T-cell (primary cell): ENCODE data around the gene NAE1. TPM values are rescaled to one million over a fixed set of nuclear protein-coding genes. Genes with fewer than 3 reads are reported as not detected.
"Not testable (repeated sequence)": the region's sequence is repeated elsewhere in the genome, so short reads cannot be mapped to it uniquely, and the experiment has no call there.

Experiments used
- ATAC-seq, 4 experiments: fragments of 200-7000 bp in 3 of 4; fragments of 150-1000 bp in 1 of 4; cut with Tn5 transposase; replicated peaks in 1 of 4; 1 replicate in 3 of 4; 2 replicates in 1 of 4; pipeline ENCODE4 v1.10.0; 2021; ENCODE audit warnings: moderate library complexity in 3 of 4, mild to moderate bottlenecking in 2 of 4, moderate number of reproducible peaks in 1 of 4
- CTCF ChIA-PET, 2 donors: fragments of 300-600 bp; sonication (Branson Sonifier 250); formaldehyde crosslinking; loops; one replicate each; lab custom pipeline; 2022; ENCODE audit warnings: antibody characterized with exemption in 2 of 2; lab: Charles Lee
- POLR2A ChIA-PET, 2 donors: fragments of 300-600 bp; sonication (Branson Sonifier 250); formaldehyde crosslinking; loops; one replicate each; lab custom pipeline; 2022; ENCODE audit warnings: antibody characterized with exemption in 2 of 2; lab: Charles Lee
- DNase-seq, 35 experiments: peaks; one replicate each; pipeline versions ENCODE4 v3.0.0 to v3.0.0-alpha.2; 2013 to 2023
- H3K27ac ChIP-seq: one replicate; pipeline ENCODE4 v1.5.1; 2013; ENCODE audit warnings: low read length
- H3K27me3 ChIP-seq, 2 experiments: replicated peaks in 1 of 2; 1 replicate in 1 of 2; 2 replicates in 1 of 2; pipeline versions ENCODE4 v1.6.1 to v1.7.0; 2013; ENCODE audit warnings: low read length in 1 of 2, mixed read lengths in 1 of 2; ENCODE audit not compliant: control insufficient read depth in 2 of 2, insufficient read depth in 2 of 2; ENCODE audit errors: extremely low read depth in 1 of 2
- H3K36me3 ChIP-seq, 2 donors: 1 replicate in 1 of 2; 2 replicates in 1 of 2; pipeline versions ENCODE4 v1.6.1 to v1.7.0; 2013; ENCODE audit warnings: low read length in 1 of 2; ENCODE audit not compliant: control insufficient read depth in 2 of 2, insufficient read depth in 1 of 2; ENCODE audit errors: extremely low read depth in 1 of 2
- H3K4me1 ChIP-seq, 2 experiments: 1 replicate in 1 of 2; 2 replicates in 1 of 2; pipeline versions ENCODE4 v1.6.1 to v1.7.0; 2013; ENCODE audit warnings: low read length in 2 of 2, mixed read lengths in 1 of 2; ENCODE audit not compliant: insufficient read depth in 2 of 2, control insufficient read depth in 1 of 2; ENCODE audit errors: extremely low read depth in 1 of 2
- H3K4me3 ChIP-seq, 2 donors: 1 replicate in 1 of 2; 2 replicates in 1 of 2; pipeline versions ENCODE4 v1.5.1 to v1.7.0; 2013; ENCODE audit warnings: mild to moderate bottlenecking in 2 of 2, low read length in 1 of 2, moderate library complexity in 1 of 2; ENCODE audit not compliant: control insufficient read depth in 1 of 2; ENCODE audit errors: extremely low read depth in 1 of 2
- H3K9me3 ChIP-seq: 2 replicates; pipeline ENCODE4 v1.7.0; 2013
- H3K27ac Mint-ChIP-seq, 2 donors: one replicate each; pipeline ENCODE4 v1.8.0; 2020 to 2021; ENCODE audit warnings: mild to moderate bottlenecking in 2 of 2, mixed read lengths in 2 of 2
- H3K27me3 Mint-ChIP-seq, 2 donors: one replicate each; pipeline ENCODE4 v1.8.0; 2021 to 2022; ENCODE audit warnings: mixed read lengths in 2 of 2
- H3K36me3 Mint-ChIP-seq: one replicate; pipeline ENCODE4 v1.8.0; 2021; ENCODE audit warnings: mixed read lengths
- H3K4me1 Mint-ChIP-seq, 3 donors: one replicate each; pipeline ENCODE4 v1.8.0; 2020 to 2022; ENCODE audit warnings: mixed read lengths in 3 of 3, mild to moderate bottlenecking in 1 of 3
- H3K4me3 Mint-ChIP-seq, 3 donors: one replicate each; pipeline ENCODE4 v1.8.0; 2020 to 2022; ENCODE audit warnings: mild to moderate bottlenecking in 3 of 3, mixed read lengths in 3 of 3, moderate library complexity in 3 of 3
- H3K9me3 Mint-ChIP-seq, 3 donors: one replicate each; pipeline ENCODE4 v1.8.0; 2020 to 2022; ENCODE audit warnings: mixed read lengths in 3 of 3
- WGBS: methylation state at CpG from one replicate; pipeline ENCODE4 v1.1.5; 2013; ENCODE audit warnings: missing lambda C conversion rate; ENCODE audit not compliant: insufficient coverage; 5-methylcytosine and 5-hydroxymethylcytosine counted together
- total RNA-seq, 35 experiments: library from RNA in 6 of 35; stranded (reverse) in 6 of 35; fragments of 120-200 nt in 1 of 35; gene quantifications; one replicate each; pipeline versions ENCODE4 v1.2.1 to v1.2.4 and lab custom pipeline; 2013 to 2026

Gene NAE1
- total RNA-seq, 5 donors from 2014 or later (not counting 1 experiment from before 2014, with no cell fraction given): 67.8 to 93.2 (median 75.0) TPM

- Mint-ChIP-seq H3K27me3 (no peaks in the 10 kb centered on the region), H3K36me3 (no peaks in the 10 kb centered on the region), H3K27ac (peak overlapping the region; percentile 74 to 86), H3K4me1 (peaks cover 21 to 32% (median 23%) of the 10 kb centered on the region in 3 donors), H3K4me3 (peak overlapping the region; percentile 60 to 83 (median 73)), H3K9me3 (no peaks in the 10 kb centered on the region)
- H3K4me1 ChIP-seq: peaks cover 0 to 34% of the 10 kb centered on the region in 2 experiments
- peak overlapping the region; percentile 44 to 61 for H3K4me3 ChIP-seq
- ChIA-PET POLR2A (no interaction called here), CTCF (interaction anchor here in 1 of 2 donors (0.7 to 1.7 kb wide), 6 partner anchors 9 to 1569 kb away, joined by 3 to 16 read pairs (median 4); partner anchors contain the start of gene NAE1)
- H3K9me3 ChIP-seq: no peaks in the 10 kb centered on the region
- ATAC-seq: no peak
- H3K27ac ChIP-seq: peak overlapping the region; percentile 42
- no peak for DNase-seq
- no peaks in the 10 kb centered on the region for H3K27me3 ChIP-seq
- no peaks in the 10 kb centered on the region for H3K36me3 ChIP-seq
- WGBS: no CpG with 5 or more reads among the region's 4 CpGs
These were observed 41.8 kb upstream of the NAE1 start for GRCh38 chr16:66872559-66872942.

- H3K9me3 Mint-ChIP-seq: no peaks in the 10 kb centered on the region
- H3K4me1 Mint-ChIP-seq: peaks cover 21 to 32% (median 24%) of the 10 kb centered on the region in 3 donors
- ChIA-PET CTCF (interaction anchor here in 1 of 2 donors (0.7 to 1.7 kb wide), 4 partner anchors 10 to 1569 kb away, joined by 3 to 16 read pairs (median 6); partner anchors contain the start of gene NAE1), POLR2A (no interaction called here)
- Histone ChIP-seq H3K27me3 (no peaks in the 10 kb centered on the region), H3K4me3 (no peak overlapping the region), H3K4me1 (peaks cover 0 to 34% of the 10 kb centered on the region in 2 experiments), H3K36me3 (no peaks in the 10 kb centered on the region), H3K9me3 (no peaks in the 10 kb centered on the region), H3K27ac (no peak overlapping the region)
- peak overlapping the region in 1 of 2 donors; percentile 61 for H3K27ac Mint-ChIP-seq
- H3K36me3 Mint-ChIP-seq: no peaks in the 10 kb centered on the region
- WGBS: no CpG with 5 or more reads among the region's 3 CpGs
- peak overlapping the region in 1 of 3 donors; percentile 83 for H3K4me3 Mint-ChIP-seq
- ATAC-seq: no peak
- no peak for DNase-seq
- H3K27me3 Mint-ChIP-seq: no peaks in the 10 kb centered on the region
These were observed 41.1 kb upstream of the NAE1 start for GRCh38 chr16:66871840-66872239.

GRCh38 chr16:66871363-66871762 lies 40.6 kb upstream of the NAE1 start:
- H3K4me1 Mint-ChIP-seq: peaks cover 21 to 32% (median 24%) of the 10 kb centered on the region in 3 donors

DNA sequence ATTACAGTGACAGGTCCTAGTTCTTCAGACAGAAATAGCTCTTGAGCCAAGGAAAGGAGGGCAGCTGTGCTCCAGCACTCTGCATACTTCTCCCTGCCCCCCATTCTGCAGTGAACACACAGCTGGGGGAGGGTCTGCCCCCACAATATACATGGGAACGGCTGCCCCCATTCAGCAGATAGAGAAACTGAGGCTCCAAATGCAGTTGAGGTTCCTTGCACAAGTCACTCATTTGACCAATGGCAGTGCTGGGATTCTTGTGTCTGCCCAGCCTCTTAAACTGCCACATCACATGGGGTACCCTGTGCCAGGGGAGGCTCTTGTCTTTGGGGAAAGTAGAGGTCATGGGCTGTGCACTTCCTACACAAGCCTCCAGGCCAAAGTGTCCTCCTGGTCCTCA lies 38.6 kb upstream of the NAE1 start:
- Mint-ChIP-seq H3K9me3 (no peaks in the 10 kb centered on the region), H3K27me3 (no peaks in the 10 kb centered on the region), H3K36me3 (no peaks in the 10 kb centered on the region), H3K27ac (no peak overlapping the region), H3K4me1 (peaks cover 17 to 23% (median 20%) of the 10 kb centered on the region in 3 donors), H3K4me3 (no peak overlapping the region)
- no peak for DNase-seq
- Histone ChIP-seq H3K36me3 (no peaks in the 10 kb centered on the region), H3K9me3 (no peaks in the 10 kb centered on the region), H3K27ac (no peak overlapping the region), H3K27me3 (no peaks in the 10 kb centered on the region), H3K4me3 (no peak overlapping the region), H3K4me1 (peaks cover 0 to 25% of the 10 kb centered on the region in 2 experiments)
- POLR2A ChIA-PET: no interaction called here
- WGBS: 90% methylated on average over 1 of the region's 1 CpG
- CTCF ChIA-PET: interaction anchor here (1.2 to 3.7 kb wide), 2 partner anchors 13 to 39 kb away, joined by 3 to 11 read pairs; partner anchors contain the start of gene NAE1 (in 1 of the 2)
- no peak for ATAC-seq

More at GRCh38 chr16:66871363-66871762, 40.6 kb upstream of the NAE1 start:
- peaks cover 0 to 34% of the 10 kb centered on the region in 2 experiments for H3K4me1 ChIP-seq
- H3K9me3 Mint-ChIP-seq, H3K4me3 ChIP-seq, H3K36me3 Mint-ChIP-seq, CTCF ChIA-PET, ATAC-seq, DNase-seq, H3K9me3 ChIP-seq, H3K36me3 ChIP-seq, H3K27me3 ChIP-seq, H3K27me3 Mint-ChIP-seq, H3K27ac ChIP-seq, POLR2A ChIA-PET: not testable (repeated sequence)
- WGBS: 100% methylated on average over 2 of the region's 2 CpGs
- peak overlapping the region in 1 of 2 donors; percentile 61 for H3K27ac Mint-ChIP-seq
- H3K4me3 Mint-ChIP-seq: peak overlapping the region in 1 of 3 donors; percentile 16

GRCh38 chr16:66863707-66864106 lies 32.9 kb upstream of the NAE1 start:
- POLR2A ChIA-PET: interaction anchor here in 1 of 2 donors (0.6 kb wide), 1 partner anchor 33 kb away, joined by 3 read pairs; the partner anchor contains the start of gene NAE1
- no peaks in the 10 kb centered on the region for H3K9me3 Mint-ChIP-seq
- Histone ChIP-seq H3K27ac (no peak overlapping the region), H3K36me3 (no peaks in the 10 kb centered on the region), H3K27me3 (no peaks in the 10 kb centered on the region), H3K4me1 (peaks cover 0 to 5% of the 10 kb centered on the region in 2 experiments), H3K9me3 (no peaks in the 10 kb centered on the region), H3K4me3 (no peak overlapping the region)
- no peak overlapping the region for H3K4me3 Mint-ChIP-seq
- H3K27me3 Mint-ChIP-seq: no peaks in the 10 kb centered on the region
- ATAC-seq: no peak
- H3K27ac Mint-ChIP-seq: no peak overlapping the region
- CTCF ChIA-PET: no interaction called here
- DNase-seq: no peak
- peaks cover 2 to 7% (median 4%) of the 10 kb centered on the region in 3 donors for H3K4me1 Mint-ChIP-seq
- H3K36me3 Mint-ChIP-seq: no peaks in the 10 kb centered on the region

DNA sequence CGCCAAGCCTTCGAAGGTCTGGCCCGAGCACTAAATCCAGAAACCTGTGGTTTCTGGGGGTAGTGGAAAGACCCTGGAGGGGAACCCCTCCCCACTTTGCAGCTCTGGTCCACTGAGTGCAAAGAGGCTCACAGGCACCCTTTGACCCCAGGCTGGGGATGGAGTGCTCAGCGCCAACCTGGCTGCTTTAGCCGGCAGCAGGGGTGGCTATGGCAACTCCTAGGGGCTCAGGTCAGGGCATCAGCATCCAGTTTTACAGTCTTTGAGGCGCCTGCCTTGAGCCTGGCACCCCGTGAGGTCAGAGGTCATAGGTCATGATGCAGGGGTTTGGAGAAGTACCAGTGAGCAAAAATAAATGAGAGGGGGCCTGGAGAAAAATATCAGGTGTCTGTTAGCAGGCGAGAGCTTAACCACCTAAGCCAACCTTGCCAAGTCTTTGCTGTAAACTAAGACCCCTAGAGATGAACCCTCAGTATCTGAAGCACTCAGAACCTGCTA lies 31.3 kb upstream of the NAE1 start:
- no peak overlapping the region for H3K27ac ChIP-seq
- H3K36me3 Mint-ChIP-seq: no peaks in the 10 kb centered on the region
- CTCF ChIA-PET: interaction anchor here in 1 of 2 donors (0.5 to 0.7 kb wide), 3 partner anchors 232 to 661 kb away, joined by 3 to 5 read pairs (median 4); no protein-coding TSS in a partner anchor
- H3K4me3 Mint-ChIP-seq: no peak overlapping the region
- POLR2A ChIA-PET: no interaction called here
- DNase-seq (no peak), ATAC-seq (no peak)
- H3K36me3 ChIP-seq: no peaks in the 10 kb centered on the region
- H3K9me3 Mint-ChIP-seq: no peaks in the 10 kb centered on the region
- H3K27me3 ChIP-seq: no peaks in the 10 kb centered on the region
- H3K9me3 ChIP-seq: no peaks in the 10 kb centered on the region
- no peaks in the 10 kb centered on the region for H3K27me3 Mint-ChIP-seq
- no peaks in the 10 kb centered on the region for H3K4me1 Mint-ChIP-seq
- H3K4me3 ChIP-seq: no peak overlapping the region
- no peak overlapping the region for H3K27ac Mint-ChIP-seq
- 90% methylated on average over 4 of the region's 8 CpGs for WGBS
- no peaks in the 10 kb centered on the region for H3K4me1 ChIP-seq
